SK-N-SH (cell line): ENCODE measurements around the gene MOK.
"Not testable (repeated sequence)": the region's sequence is repeated elsewhere in the genome, so short reads cannot be mapped to it uniquely, and the experiment has no call there.

Experiments used
- CTCF ChIP-seq: fragments of 200-600 bp; sonication (generic); IDR thresholded peaks from 2 replicates; pipeline ENCODE4 v1.6.1; 2017; ENCODE audit warnings: antibody characterized with exemption, mild to moderate bottlenecking, moderate library complexity
- EP300 ChIP-seq, 2 experiments: IDR thresholded peaks; 2 replicates each; pipeline versions ENCODE4 v1.4.0 to v1.6.1; 2012; ENCODE audit warnings: borderline replicate concordance in 1 of 2, low read depth in 1 of 2, low read length in 1 of 2
- MXI1 ChIP-seq: IDR thresholded peaks from 2 replicates; pipeline ENCODE4 v1.6.1; 2012; ENCODE audit warnings: mild to moderate bottlenecking, low read depth, low read length, improper control_type of control experiment
- POLR2AphosphoS5 ChIP-seq: IDR thresholded peaks from 2 replicates; pipeline ENCODE4 v1.6.1; 2012; ENCODE audit warnings: low read depth, low read length
- REST ChIP-seq: IDR thresholded peaks from 2 replicates; pipeline ENCODE4 v1.6.1; 2012; ENCODE audit warnings: mild to moderate bottlenecking, low read depth, low read length, moderate library complexity
- YY1 ChIP-seq: IDR thresholded peaks from 2 replicates; pipeline ENCODE4 v1.4.0; 2012; ENCODE audit warnings: low read depth, mild to moderate bottlenecking

DNA sequence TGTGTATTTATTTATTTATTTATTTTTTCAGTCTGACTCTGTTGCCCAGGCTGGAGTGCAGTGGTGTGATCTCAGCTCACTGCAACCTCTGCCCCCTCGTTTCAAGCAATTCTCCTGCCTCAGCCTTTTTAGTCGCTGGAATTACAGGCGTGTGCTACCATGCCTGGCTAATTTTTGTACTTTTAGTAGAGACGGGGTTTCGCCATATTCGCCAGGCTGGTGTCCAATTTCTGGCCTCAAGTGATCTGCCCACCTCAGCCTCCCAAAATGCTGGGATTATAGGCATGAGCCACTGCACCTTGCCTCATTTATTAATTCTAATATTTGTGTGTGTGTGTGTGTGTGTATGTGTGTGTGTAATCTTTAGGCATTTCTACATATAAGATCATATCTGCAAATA is 24.4 kb upstream of the MOK start:
- not testable (repeated sequence) for TF ChIP-seq YY1; POLR2AphosphoS5; EP300 (IDR thresholded peaks at IDR 0.05; ENCODE audit: borderline replicate concordance in 1 of 2, low read depth in 1 of 2, low read length in 1 of 2); CTCF; REST; MXI1
